ENCODE measurements around the gene SLC5A1.
"Not testable (repeated sequence)": the region's sequence is repeated elsewhere in the genome, so short reads cannot be mapped to it uniquely, and the experiment has no call there.

GRCh38 chr22:32136881-32137280 is 93.8 kb downstream of the SLC5A1 start:
- not testable (repeated sequence) for TF ChIP-seq MXI1 (IDR thresholded peaks at IDR 0.05; ENCODE audit: low read depth, low read length); CTCF (IDR thresholded peaks at IDR 0.05 in 2 of 3, conservative IDR thresholded peaks at IDR 0.05 in 1 of 3; ENCODE audit: insufficient read depth in 2 of 3, low read depth in 1 of 3, low read length in 3 of 3); TBP (optimal IDR thresholded peaks at IDR 0.05; ENCODE audit: low read depth, low read length); POLR2A (conservative IDR thresholded peaks at IDR 0.05); C11orf30 (IDR thresholded peaks at IDR 0.05; ENCODE audit: low read depth); EZH2 (IDR thresholded peaks at IDR 0.05; ENCODE audit: borderline replicate concordance, low read depth, low read length); MTA1 (IDR thresholded peaks at IDR 0.05; ENCODE audit: borderline replicate concordance); REST (IDR thresholded peaks at IDR 0.05; ENCODE audit: borderline replicate concordance); REST (CRISPR knock-in tag; IDR thresholded peaks at IDR 0.05; ENCODE audit: low read depth); PHB (CRISPR knock-in tag; IDR thresholded peaks at IDR 0.05); JUN (IDR thresholded peaks at IDR 0.05; ENCODE audit: borderline replicate concordance, low read depth, low read length); JUN (CRISPR knock-in tag; IDR thresholded peaks at IDR 0.05; ENCODE audit: borderline replicate concordance); SOX6 (IDR thresholded peaks at IDR 0.05); ZNF740 (CRISPR knock-in tag; IDR thresholded peaks at IDR 0.05); ZNF740 (tag; IDR thresholded peaks at IDR 0.05)

Data from K562 (cell line).